GM12875 (cell line): Measurements from ENCODE around the gene DOCK2.

Source experiments
- H3K4me3 ChIP-seq: one replicate; pipeline ENCODE4 v1.5.1; 2011; ENCODE audit warnings: low read depth, low read length, control low read depth
- CTCF ChIP-seq: IDR thresholded peaks from 2 replicates; pipeline ENCODE4 v1.5.1; 2011; ENCODE audit warnings: low read depth, mild to moderate bottlenecking, control low read depth, inconsistent platforms, low read length, moderate library complexity, borderline replicate concordance; ENCODE audit not compliant: insufficient read depth

The DOCK2 gene

DNA sequence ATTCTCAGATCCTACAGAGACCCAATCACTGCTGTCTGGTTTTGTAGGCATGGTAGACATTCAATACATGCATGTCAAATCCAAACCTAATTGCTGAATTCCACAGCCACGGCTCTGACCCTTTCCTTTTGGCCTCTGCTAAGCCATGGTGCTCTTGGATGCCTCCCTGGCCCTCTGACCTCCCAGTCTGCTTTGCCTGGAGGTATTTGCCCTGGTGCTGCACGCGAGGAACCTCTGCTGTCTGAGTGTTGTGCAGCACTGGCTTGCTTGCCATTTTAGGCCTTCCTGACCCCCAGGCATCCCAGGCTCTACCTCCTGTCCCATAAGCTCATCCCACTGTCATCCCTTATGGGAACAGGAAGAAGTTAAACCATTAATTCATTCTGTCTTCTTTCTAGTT is 60.9 kb downstream of the DOCK2 start:
- no peak for TF ChIP-seq CTCF
- no peak overlapping the region for H3K4me3 ChIP-seq

GRCh38 chr5:169700611-169701010 is 63.5 kb downstream of the DOCK2 start:
- no peak overlapping the region for H3K4me3 ChIP-seq
- TF ChIP-seq CTCF = no peak

GRCh38 chr5:169701910-169702451 is 64.9 kb downstream of the DOCK2 start:
- H3K4me3 ChIP-seq = no peak overlapping the region
- TF ChIP-seq CTCF = 0 out of 2 replicates have a peak, but pooled peaks have one; percentile 4

GRCh38 chr5:169702693-169703481 is 65.8 kb downstream of the DOCK2 start:
- H3K4me3 ChIP-seq = no peak overlapping the region
- no peak for TF ChIP-seq CTCF

DNA sequence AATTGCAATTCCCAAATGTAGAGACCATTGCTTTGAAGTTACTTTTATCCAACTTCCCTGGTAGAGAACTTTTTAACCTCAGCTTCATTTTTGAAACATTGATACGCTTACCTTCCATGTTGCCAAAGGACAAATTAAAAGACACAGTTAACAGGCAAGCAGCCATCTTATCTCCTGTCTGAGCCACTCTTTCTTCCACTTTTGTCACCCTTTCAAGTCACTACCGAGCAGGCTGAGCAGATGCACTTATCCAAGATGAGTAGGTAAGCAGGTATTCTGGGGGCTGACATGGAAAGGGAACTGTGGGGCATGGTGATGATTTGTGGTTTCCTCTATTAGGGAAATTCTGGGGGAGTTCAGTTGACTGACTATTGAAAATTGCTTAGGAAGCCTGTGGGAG is 66.7 kb downstream of the DOCK2 start:
- no peak overlapping the region for H3K4me3 ChIP-seq
- TF ChIP-seq CTCF = no peak

DNA sequence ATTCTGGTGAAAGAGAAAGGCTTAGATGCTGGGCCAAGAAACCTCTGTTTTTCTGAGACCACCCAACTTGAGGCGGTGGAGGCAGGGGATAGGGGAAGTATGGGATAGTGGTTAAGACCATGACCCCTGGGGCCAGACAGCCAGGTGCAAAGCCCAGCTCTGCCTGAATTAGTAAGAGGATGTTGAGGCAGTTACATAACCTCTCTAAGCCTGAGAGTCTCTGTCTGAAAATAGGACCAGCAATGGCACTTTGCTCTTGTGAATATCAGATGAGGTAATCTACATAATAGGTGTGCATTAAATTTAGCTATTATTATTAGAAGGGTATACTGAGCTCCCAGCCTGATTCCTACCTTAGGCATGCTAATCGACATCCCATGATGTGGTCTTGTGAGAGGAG is 68.2 kb downstream of the DOCK2 start:
- H3K4me3 ChIP-seq = no peak overlapping the region
- no peak for TF ChIP-seq CTCF

DNA sequence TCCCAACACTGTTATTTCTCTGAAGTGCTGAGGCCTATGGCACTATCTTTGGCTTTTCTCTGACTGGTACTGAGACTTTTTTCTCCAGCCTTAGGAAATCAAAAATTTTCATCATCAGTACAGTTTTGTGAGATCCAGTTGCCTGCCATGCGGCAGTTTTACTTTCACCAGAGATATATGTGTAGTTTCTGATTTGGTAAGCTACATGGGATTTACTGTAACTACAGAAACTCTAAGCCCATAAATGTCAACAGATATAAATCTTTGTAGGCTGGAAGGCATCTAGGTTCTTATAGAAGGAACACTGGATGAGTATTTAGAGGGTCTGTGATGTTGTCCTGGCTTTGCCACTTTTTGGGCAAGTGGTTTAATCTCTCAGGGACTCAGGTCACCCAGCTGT is 69.0 kb downstream of the DOCK2 start:
- H3K4me3 ChIP-seq = no peak overlapping the region
- no peak for TF ChIP-seq CTCF
